ENCODE data around the gene PRKCH. TPM values are rescaled to one million over a fixed set of nuclear protein-coding genes. Genes with fewer than 3 reads are reported as not detected.

The PRKCH gene
- total RNA-seq, 1 donor from 2014 or later, result 34.4 TPM

GRCh38 chr14:61533513-61534255, 212.3 kb downstream of the PRKCH start:
- DNase-seq, result no peak

- no peak for DNase-seq
Measured at GRCh38 chr14:61535032-61535431, 213.7 kb downstream of the PRKCH start.

- DNase-seq, result no peak
Measured at GRCh38 chr14:61535458-61535857, 214.1 kb downstream of the PRKCH start.

GRCh38 chr14:61536661-61537562, 215.5 kb downstream of the PRKCH start:
- no peak for DNase-seq

- peak; percentile 69 for DNase-seq
Measured at GRCh38 chr14:61537563-61538463, 216.4 kb downstream of the PRKCH start.

- no peak for DNase-seq
Measured at GRCh38 chr14:61538464-61539022, 217.2 kb downstream of the PRKCH start.

- no peak for DNase-seq
Measured at GRCh38 chr14:61539631-61540030, 218.3 kb downstream of the PRKCH start.

- no peak for DNase-seq
Measured at GRCh38 chr14:61540931-61541330, 219.6 kb downstream of the PRKCH start.

- DNase-seq, result peak; percentile 65
Measured at GRCh38 chr14:61542848-61543790, 221.7 kb downstream of the PRKCH start.

- no peak for DNase-seq
Measured at GRCh38 chr14:61543946-61544345, 222.6 kb downstream of the PRKCH start.

GRCh38 chr14:61544448-61545330, 223.3 kb downstream of the PRKCH start:
- DNase-seq, result no peak

- DNase-seq, result peak; percentile 56
Measured at GRCh38 chr14:61545726-61546455, 224.5 kb downstream of the PRKCH start.

- peak; percentile 84 for DNase-seq
Measured at GRCh38 chr14:61547186-61548069, 226.0 kb downstream of the PRKCH start.

- DNase-seq, result no peak
Measured at GRCh38 chr14:61549425-61549824, 228.0 kb downstream of the PRKCH start.

GRCh38 chr14:61551384-61551783, 230.0 kb downstream of the PRKCH start:
- no peak for DNase-seq

GRCh38 chr14:61552241-61552640, 230.9 kb downstream of the PRKCH start:
- no peak for DNase-seq

GRCh38 chr14:61553730-61554641, 232.6 kb downstream of the PRKCH start:
- no peak for DNase-seq
